ENCODE results near the gene RAB6D. TPM values are rescaled to one million over a fixed set of nuclear protein-coding genes. Genes with fewer than 3 reads are reported as not detected.
"Not testable (repeated sequence)": the region's sequence is repeated elsewhere in the genome, so short reads cannot be mapped to it uniquely, and the experiment has no call there.

Gene RAB6D
- total and polyA plus RNA-seq, 2 of the 13 experiments (the other 11 are each of a cell fraction or from before 2014, with no cell fraction given): 0.01 TPM; not detected in 1

DNA sequence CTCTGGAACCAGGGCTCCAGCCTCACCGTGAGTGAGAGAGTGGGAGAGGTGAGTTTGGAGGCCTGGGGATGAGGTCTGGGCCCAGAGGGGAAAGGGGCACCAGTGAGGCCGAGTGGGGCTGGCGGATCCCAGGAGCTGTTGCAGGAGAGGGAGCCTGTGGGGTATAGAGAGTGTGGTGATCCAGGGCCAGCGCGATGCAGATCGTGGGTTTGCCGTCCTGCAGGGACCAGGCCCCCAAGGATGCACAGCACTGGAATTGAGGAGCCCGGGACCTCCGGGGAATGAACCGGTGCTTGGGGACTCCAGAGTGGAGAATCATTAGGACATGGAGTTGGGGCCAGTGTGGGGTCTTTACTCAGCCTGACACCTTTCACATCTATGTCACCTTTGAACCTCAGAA lies 25.7 kb upstream of the RAB6D start:
- no peak for TF ChIP-seq ZNF124 (CRISPR knock-in tag; IDR thresholded peaks at IDR 0.05)
- TF ChIP-seq, protein P1, sequence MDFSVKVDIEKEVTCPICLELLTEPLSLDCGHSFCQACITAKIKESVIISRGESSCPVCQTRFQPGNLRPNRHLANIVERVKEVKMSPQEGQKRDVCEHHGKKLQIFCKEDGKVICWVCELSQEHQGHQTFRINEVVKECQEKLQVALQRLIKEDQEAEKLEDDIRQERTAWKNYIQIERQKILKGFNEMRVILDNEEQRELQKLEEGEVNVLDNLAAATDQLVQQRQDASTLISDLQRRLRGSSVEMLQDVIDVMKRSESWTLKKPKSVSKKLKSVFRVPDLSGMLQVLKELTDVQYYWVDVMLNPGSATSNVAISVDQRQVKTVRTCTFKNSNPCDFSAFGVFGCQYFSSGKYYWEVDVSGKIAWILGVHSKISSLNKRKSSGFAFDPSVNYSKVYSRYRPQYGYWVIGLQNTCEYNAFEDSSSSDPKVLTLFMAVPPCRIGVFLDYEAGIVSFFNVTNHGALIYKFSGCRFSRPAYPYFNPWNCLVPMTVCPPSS (IDR thresholded peaks at IDR 0.05): no peak
- no peak for TF ChIP-seq ZC3H4 (CRISPR knock-in tag; IDR thresholded peaks at IDR 0.05; ENCODE audit: borderline replicate concordance)
- no peak for TF ChIP-seq ZBTB8A (CRISPR knock-in tag; IDR thresholded peaks at IDR 0.05; ENCODE audit: borderline replicate concordance, low read depth)
- no TSS peak for BruUV-seq (replicated peaks)
- H3K27me3 ChIP-seq (ENCODE audit: control insufficient read depth in 1 of 2, insufficient read depth in 2 of 2, low read length in 2 of 2): peaks cover 3 to 24% of the 10 kb centered on the region in 2 experiments; a peak in 4 of 5 replicates
- ATAC-seq (no peak), DNase-seq (ENCODE audit: low spot score) (no peak), FAIRE-seq (no peak)
- H3K9me3 ChIP-seq (ENCODE audit: low read length): no peaks in the 10 kb centered on the region
- in situ Hi-C loops (cut with HindIII; ENCODE audit: extremely low pct_ligation_motif_present, low pct_unique_long_range_greater_than_20kb): no loop called here
- no peaks in the 10 kb centered on the region for H4K20me1 ChIP-seq (ENCODE audit: insufficient read depth, low read length)
- no peaks in the 10 kb centered on the region for H3K36me3 ChIP-seq (replicated peaks in 1 of 2; ENCODE audit: control insufficient read depth in 1 of 2, insufficient read depth in 2 of 2, low read length in 2 of 2)
- 23% methylated on average over 10 of the region's 10 CpGs for WGBS (ENCODE audit: low lambda C conversion rate)
- POLR2A ChIA-PET: no interaction called here
- no peak overlapping the region for H3K4me3 ChIP-seq (replicated peaks in 1 of 3; ENCODE audit: insufficient read depth in 1 of 3, low read depth in 2 of 3, low read length in 3 of 3)
- no peaks in the 10 kb centered on the region for H3K4me1 ChIP-seq (ENCODE audit: insufficient read depth, low read length)
- H3K9ac ChIP-seq (ENCODE audit: insufficient read depth, low read depth, low read length): no peak overlapping the region
- H2AFZ ChIP-seq (ENCODE audit: low read length): no peak overlapping the region
- intact Hi-C loops (cut with micrococcal nuclease; ENCODE audit: unreplicated experiment): no loop called here
- H3K27ac ChIP-seq (ENCODE audit: extremely low read length, insufficient read depth, low read length): no peak overlapping the region
- H3K79me2 ChIP-seq (ENCODE audit: insufficient read depth, low read length): no peaks in the 10 kb centered on the region
- CTCF ChIA-PET (ENCODE audit: low intra/inter-chr PET ratio, low total read pairs): no interaction called here
- no peak overlapping the region for H3K4me2 ChIP-seq (ENCODE audit: low read depth, low read length)

DNA sequence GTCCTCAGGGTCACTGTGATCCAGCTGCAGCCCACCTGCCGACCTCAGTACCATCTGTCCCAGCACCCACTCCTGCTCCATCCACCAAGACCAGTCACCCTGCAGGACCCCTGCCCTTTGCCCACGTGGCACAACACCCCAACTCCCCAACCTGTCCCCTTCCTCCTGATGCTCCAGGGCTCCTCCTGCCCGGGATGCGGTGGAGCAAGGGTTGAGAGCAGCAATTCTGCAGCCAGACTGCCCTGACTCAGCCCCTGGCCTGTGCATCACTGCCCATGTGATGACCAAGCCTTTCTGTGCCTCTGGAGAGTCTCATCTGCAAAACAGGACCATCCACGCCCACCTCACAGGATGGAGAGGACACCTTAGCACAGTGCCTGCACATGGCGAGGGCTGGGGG lies 24.9 kb upstream of the RAB6D start:
- H3K27me3 ChIP-seq (ENCODE audit: control insufficient read depth in 1 of 2, insufficient read depth in 2 of 2, low read length in 2 of 2): peaks cover 1 to 17% of the 10 kb centered on the region in 2 experiments; a peak in 4 of 5 replicates
- H3K4me1 ChIP-seq (ENCODE audit: insufficient read depth, low read length); H3K9me3 ChIP-seq (ENCODE audit: low read length); H3K9ac ChIP-seq (ENCODE audit: insufficient read depth, low read depth, low read length); ATAC-seq; H3K4me3 ChIP-seq (replicated peaks in 1 of 3; ENCODE audit: insufficient read depth in 1 of 3, low read depth in 2 of 3, low read length in 3 of 3); H4K20me1 ChIP-seq (ENCODE audit: insufficient read depth, low read length); POLR2A ChIA-PET; BruUV-seq (replicated peaks); H3K27ac ChIP-seq (ENCODE audit: extremely low read length, insufficient read depth, low read length); H2AFZ ChIP-seq (ENCODE audit: low read length); intact Hi-C loops (cut with micrococcal nuclease; ENCODE audit: unreplicated experiment); in situ Hi-C loops (cut with HindIII; ENCODE audit: extremely low pct_ligation_motif_present, low pct_unique_long_range_greater_than_20kb); H3K4me2 ChIP-seq (ENCODE audit: low read depth, low read length); H3K36me3 ChIP-seq (replicated peaks in 1 of 2; ENCODE audit: control insufficient read depth in 1 of 2, insufficient read depth in 2 of 2, low read length in 2 of 2); DNase-seq (ENCODE audit: low spot score); CTCF ChIA-PET (ENCODE audit: low intra/inter-chr PET ratio, low total read pairs); H3K79me2 ChIP-seq (ENCODE audit: insufficient read depth, low read length); FAIRE-seq: not testable (repeated sequence)
- WGBS (ENCODE audit: low lambda C conversion rate): 7% methylated on average over 4 of the region's 6 CpGs

DNA sequence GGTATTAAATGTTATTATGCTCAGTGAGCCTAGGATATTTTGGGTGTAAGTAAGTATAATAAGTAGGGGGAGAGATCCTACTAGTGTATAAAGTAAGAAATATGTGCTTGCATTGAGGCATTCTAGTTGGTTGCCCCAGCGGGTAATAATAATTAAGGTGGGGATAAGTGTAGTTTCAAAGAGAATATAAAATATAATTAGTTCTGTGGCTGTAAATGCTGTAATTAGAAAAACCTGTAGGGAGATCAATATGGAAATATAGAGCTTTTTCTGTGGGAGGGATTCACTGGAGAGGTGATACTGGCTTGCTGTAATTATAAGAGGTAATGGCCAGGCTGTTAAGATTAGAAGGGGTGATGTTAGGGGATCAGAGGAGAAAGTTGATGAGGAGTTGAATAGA lies 9.1 kb upstream of the RAB6D start:
- POLR2A ChIA-PET: not testable (repeated sequence)

More for the DNA sequence above, 9.1 kb upstream of the RAB6D start:
- 45% methylated on average over 1 of the region's 1 CpG for WGBS (ENCODE audit: low lambda C conversion rate)
- H3K27ac ChIP-seq (ENCODE audit: extremely low read length, insufficient read depth, low read length); intact Hi-C loops (cut with micrococcal nuclease; ENCODE audit: unreplicated experiment); in situ Hi-C loops (cut with HindIII; ENCODE audit: extremely low pct_ligation_motif_present, low pct_unique_long_range_greater_than_20kb); CTCF ChIA-PET (ENCODE audit: low intra/inter-chr PET ratio, low total read pairs); H3K36me3 ChIP-seq (replicated peaks in 1 of 2; ENCODE audit: control insufficient read depth in 1 of 2, insufficient read depth in 2 of 2, low read length in 2 of 2); H3K4me3 ChIP-seq (replicated peaks in 1 of 3; ENCODE audit: insufficient read depth in 1 of 3, low read depth in 2 of 3, low read length in 3 of 3); H4K20me1 ChIP-seq (ENCODE audit: insufficient read depth, low read length); H3K9me3 ChIP-seq (ENCODE audit: low read length); DNase-seq (ENCODE audit: low spot score); FAIRE-seq; H3K27me3 ChIP-seq (ENCODE audit: control insufficient read depth in 1 of 2, insufficient read depth in 2 of 2, low read length in 2 of 2); H2AFZ ChIP-seq (ENCODE audit: low read length); ATAC-seq; H3K4me1 ChIP-seq (ENCODE audit: insufficient read depth, low read length); H3K79me2 ChIP-seq (ENCODE audit: insufficient read depth, low read length); H3K9ac ChIP-seq (ENCODE audit: insufficient read depth, low read depth, low read length); BruUV-seq (replicated peaks); H3K4me2 ChIP-seq (ENCODE audit: low read depth, low read length): not testable (repeated sequence)
